Measurements from ENCODE around the gene SIGLECL1. TPM values are rescaled to one million over a fixed set of nuclear protein-coding genes. Genes with fewer than 3 reads are reported as not detected.

SIGLECL1 gene
- total RNA-seq, 1 donor from 2014 or later, result not detected

- intact Hi-C loops (cut with micrococcal nuclease), result no loop called here
- TF ChIP-seq CTCF (IDR thresholded peaks at IDR 0.05; ENCODE audit: borderline replicate concordance), result no peak
- Histone ChIP-seq H3K27ac (replicated peaks) (no peak overlapping the region), H3K4me3 (no peak overlapping the region), H3K4me1 (no peaks in the 10 kb centered on the region), H3K36me3 (no peaks in the 10 kb centered on the region), H3K27me3 (ENCODE audit: low read depth) (peaks cover 71% of the 10 kb centered on the region), H3K9me3 (replicated peaks) (no peaks in the 10 kb centered on the region)
- DNase-seq, result no peak
These were observed 7.8 kb upstream of the SIGLECL1 start for GRCh38 chr19:51242881-51243630.

- no peaks in the 10 kb centered on the region for H3K36me3 ChIP-seq
- no peak for DNase-seq
- no peak overlapping the region for H3K4me3 ChIP-seq
- intact Hi-C loops (cut with micrococcal nuclease), result no loop called here
- TF ChIP-seq CTCF (IDR thresholded peaks at IDR 0.05; ENCODE audit: borderline replicate concordance), result no peak
- no peaks in the 10 kb centered on the region for H3K9me3 ChIP-seq (replicated peaks)
- H3K27me3 ChIP-seq (ENCODE audit: low read depth), result peaks cover 64% of the 10 kb centered on the region
- H3K27ac ChIP-seq (replicated peaks), result no peak overlapping the region
- H3K4me1 ChIP-seq, result no peaks in the 10 kb centered on the region
These were observed 4.7 kb upstream of the SIGLECL1 start for GRCh38 chr19:51246164-51246552.

- no peak for TF ChIP-seq CTCF (IDR thresholded peaks at IDR 0.05; ENCODE audit: borderline replicate concordance)
These were observed 2.8 kb upstream of the SIGLECL1 start for GRCh38 chr19:51247972-51248590.

GRCh38 chr19:51251468-51251820 lies 564 bp downstream of the SIGLECL1 start:
- Histone ChIP-seq H3K27ac (replicated peaks) (no peak overlapping the region), H3K9me3 (replicated peaks) (peaks cover 4% of the 10 kb centered on the region), H3K4me1 (no peaks in the 10 kb centered on the region), H3K4me3 (no peak overlapping the region), H3K36me3 (no peaks in the 10 kb centered on the region), H3K27me3 (ENCODE audit: low read depth) (peaks cover 52% of the 10 kb centered on the region)
- DNase-seq, result no peak
- intact Hi-C loops (cut with micrococcal nuclease), result no loop called here
- TF ChIP-seq CTCF (IDR thresholded peaks at IDR 0.05; ENCODE audit: borderline replicate concordance), result no peak

More at GRCh38 chr19:51247972-51248590, 2.8 kb upstream of the SIGLECL1 start:
- Histone ChIP-seq H3K4me1 (no peaks in the 10 kb centered on the region), H3K27me3 (ENCODE audit: low read depth) (peaks cover 52% of the 10 kb centered on the region), H3K9me3 (replicated peaks) (no peaks in the 10 kb centered on the region), H3K4me3 (no peak overlapping the region), H3K27ac (replicated peaks) (no peak overlapping the region), H3K36me3 (no peaks in the 10 kb centered on the region)
- DNase-seq, result no peak
- intact Hi-C loops (cut with micrococcal nuclease), result no loop called here

GRCh38 chr19:51252306-51253079 lies 1.6 kb downstream of the SIGLECL1 start:
- Histone ChIP-seq H3K4me1 (no peaks in the 10 kb centered on the region), H3K9me3 (replicated peaks) (peaks cover 4% of the 10 kb centered on the region), H3K36me3 (no peaks in the 10 kb centered on the region), H3K4me3 (no peak overlapping the region), H3K27me3 (ENCODE audit: low read depth) (peaks cover 52% of the 10 kb centered on the region), H3K27ac (replicated peaks) (no peak overlapping the region)
- intact Hi-C loops (cut with micrococcal nuclease), result no loop called here
- no peak for TF ChIP-seq CTCF (IDR thresholded peaks at IDR 0.05; ENCODE audit: borderline replicate concordance)
- DNase-seq, result no peak

Data from left ventricle myocardium inferior (tissue), 1 donor.